Activated CD4-positive, alpha-beta T cell treated with anti-CD3 and anti-CD28 coated beads for 1 hour (primary cell): ENCODE results near the gene PRR23E.

Experiments
- DNase-seq: peaks from one replicate; pipeline ENCODE4 v3.0.0-alpha.2; 2020

PRR23E gene

DNA sequence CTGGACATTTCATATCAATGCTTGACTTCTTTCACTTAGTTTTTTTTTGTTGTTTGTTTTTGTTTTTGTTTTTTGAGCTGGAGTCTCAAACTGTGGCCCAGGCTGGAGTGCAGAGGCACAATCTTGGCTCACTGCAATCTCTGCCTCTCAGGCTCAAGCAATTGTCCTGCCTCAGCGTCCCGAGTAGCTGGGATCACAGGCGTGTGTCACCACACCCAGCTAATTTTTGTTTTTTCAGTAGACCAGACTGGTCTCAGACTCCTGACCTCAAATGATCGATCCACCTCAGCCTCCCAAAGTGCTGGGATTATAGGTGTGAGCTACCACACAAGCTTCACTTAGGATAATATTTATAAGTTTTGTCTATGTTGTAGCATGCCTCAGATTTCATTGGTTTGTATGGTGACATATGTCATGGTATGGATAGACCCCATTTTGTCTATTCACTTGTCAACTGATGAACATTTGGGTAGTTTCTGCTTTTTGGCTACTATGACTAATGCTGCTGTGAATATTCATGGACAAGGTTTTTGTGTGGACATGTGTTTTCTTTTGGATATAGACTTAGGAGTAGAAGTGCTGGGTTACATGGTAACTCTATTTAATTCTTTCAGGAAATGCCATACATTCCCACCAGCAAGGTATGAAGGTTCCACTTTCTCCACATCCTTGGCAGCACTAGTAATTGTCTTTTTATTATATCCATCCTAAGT is 6.8 kb upstream of the PRR23E start:
- no peak for DNase-seq

DNA sequence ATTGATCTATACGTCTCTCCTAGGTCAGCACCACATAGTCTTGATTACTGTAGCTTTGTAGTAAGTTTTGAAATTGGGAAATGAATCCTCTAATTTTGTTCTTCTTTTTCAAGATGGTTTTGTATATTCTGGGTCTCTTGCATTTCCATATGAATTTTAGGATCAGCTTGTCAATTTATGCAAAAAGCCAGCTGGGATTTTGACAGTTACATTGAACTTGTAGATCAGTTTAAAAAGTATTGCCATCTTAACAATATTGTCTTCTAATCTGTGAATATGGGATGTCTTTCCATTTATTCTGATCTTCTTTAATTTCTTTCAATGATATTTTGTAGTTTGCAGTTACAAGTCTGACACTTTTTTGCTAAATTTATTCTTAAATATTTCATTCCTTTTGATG is 5.6 kb upstream of the PRR23E start:
- DNase-seq, result no peak

DNA sequence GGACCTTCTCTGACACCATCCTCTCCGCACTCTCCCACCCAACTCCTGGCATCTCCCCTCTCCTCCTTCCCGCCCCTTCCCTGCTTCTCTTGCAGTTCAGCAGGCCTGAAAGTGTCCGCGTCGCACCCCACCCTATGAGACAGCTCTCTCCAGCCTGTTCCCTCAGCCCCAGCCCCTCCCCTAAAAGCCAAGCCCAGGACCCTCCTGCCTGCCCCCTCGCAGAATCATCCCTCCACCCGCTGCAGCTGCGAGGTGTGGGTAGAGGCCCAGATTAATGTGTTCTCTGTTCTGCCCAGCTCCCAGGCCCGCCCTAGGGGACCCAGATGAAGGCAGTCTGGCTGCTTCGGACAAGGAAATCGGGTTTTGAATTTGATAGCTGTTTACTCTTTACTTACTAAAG is 410 bp downstream of the PRR23E start:
- no peak for DNase-seq

DNA sequence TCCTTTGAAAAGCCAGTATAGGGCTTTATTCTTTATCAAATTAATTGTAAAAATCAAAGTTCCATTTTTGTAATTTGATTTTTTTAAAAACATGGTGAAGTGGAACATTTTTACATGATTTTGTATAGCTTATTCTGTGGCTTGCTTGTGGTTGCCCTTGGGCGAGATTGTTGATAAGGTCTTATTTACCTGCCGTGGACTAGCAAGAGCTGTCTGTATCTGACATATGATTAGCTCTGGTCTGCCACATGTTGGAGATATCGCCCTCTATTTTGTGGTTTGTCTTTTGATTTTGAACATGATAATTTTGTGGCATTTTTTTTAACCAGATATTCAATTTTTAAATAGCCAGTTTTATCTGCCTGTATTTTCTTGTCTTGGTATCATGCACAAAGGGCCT is 844 bp downstream of the PRR23E start:
- DNase-seq, result no peak

DNA sequence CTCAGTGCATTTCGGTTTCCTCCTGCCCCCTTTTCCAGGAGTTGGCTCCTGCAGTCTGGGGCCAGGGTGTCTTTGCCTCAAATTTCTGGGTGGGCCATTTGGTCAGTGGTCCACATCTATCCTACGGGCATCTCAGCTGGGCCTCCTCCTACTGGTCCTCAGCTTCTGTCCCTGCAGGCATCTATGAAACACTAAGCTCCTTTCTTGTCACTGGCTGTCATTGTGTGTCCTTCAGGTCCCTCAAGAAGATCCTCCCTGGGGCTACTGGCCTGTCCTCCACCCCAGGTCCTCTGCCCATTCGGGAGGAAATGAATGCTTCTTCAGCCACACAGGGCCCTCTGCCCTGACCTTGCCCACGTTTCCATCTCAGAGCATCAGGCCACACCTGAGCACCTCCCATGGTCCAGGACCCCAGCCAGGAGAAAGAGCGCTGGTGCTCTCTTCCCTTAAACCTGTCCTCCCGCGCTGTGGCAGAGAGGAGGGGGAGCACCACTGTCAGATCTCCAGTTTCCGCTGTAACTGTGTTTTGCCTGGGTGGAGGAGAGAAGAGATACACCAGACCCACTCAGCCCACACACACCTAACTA is 1.8 kb downstream of the PRR23E start:
- DNase-seq, result no peak

DNA sequence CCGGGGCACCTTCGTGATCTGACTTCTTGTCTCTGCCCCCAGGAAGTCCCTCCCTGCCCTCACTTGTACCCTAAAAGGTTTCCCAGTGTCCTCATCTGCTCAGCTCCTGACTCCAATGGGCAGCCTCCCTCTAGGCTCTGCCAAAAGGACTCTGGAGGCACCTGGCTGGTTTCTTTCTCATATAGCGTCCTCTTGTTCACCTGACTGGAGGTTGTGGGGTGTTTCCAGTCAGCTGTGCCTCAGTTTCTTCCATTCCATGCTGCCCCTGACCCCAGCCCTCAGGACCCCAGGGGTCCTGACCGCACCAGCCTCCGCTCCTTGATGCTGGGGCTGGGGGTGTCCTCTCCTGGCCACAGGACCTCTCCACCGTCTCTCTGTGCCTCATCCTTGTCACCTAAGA is 2.5 kb downstream of the PRR23E start:
- no peak for DNase-seq

DNA sequence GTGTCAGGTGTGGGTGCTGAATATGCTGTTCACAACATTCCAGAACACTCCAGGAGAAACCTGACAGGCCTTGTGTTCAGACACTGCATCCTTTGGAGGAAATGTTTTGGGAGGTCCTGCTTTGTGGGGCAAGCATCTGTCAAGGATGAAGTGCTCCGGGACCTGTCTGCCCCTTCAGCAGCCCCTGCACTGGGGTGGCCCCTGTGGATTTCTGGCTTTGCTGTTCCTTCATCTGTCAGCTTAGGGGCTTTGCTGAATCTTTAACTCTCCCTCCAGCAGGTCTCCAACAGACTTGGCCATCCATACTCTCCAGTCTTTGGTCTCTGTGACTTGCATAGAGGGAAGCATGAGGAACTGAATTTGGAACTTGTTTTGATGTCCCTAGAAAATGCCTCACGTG is 3.1 kb downstream of the PRR23E start:
- no peak for DNase-seq

DNA sequence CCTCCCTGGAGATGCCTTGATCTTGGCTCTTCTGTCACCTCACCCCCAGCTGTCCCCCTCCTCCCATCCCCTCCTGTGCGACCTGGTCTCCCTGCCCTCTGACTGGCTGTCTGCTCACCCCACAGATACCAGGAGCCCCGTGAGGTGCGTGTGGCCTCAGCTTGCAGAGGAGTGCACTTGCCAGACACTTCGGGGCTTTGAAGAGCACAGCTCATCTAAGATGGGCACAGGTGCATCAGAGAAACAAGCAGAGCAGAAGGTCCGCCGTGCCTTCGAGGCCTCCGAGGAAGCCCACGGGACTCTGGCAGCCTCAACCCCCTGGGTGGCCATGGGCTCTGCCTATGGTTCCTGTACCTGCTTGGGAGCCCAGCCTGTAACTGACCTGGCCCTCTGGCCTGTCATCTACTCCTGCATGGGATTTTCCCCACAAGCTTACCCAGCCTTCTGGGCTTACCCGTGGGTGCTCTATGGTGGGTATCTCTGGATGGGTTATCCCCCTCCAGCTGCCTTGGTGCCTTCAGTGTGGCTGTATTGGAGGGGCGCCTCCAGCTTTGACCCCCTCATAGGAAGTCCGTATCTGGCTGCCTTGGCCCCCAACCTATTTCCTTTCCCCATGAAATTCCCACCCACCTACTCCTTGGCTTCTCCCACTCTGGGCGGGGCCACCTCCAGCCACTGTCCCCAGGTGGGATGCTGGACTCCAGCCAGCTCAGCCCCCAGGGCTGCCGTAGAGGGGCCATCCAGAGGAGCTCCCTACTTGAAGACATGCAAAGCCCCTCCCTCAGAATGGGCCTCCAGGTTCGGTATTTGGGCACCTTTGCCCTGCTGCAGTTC is 3.8 kb downstream of the PRR23E start:
- no peak for DNase-seq

DNA sequence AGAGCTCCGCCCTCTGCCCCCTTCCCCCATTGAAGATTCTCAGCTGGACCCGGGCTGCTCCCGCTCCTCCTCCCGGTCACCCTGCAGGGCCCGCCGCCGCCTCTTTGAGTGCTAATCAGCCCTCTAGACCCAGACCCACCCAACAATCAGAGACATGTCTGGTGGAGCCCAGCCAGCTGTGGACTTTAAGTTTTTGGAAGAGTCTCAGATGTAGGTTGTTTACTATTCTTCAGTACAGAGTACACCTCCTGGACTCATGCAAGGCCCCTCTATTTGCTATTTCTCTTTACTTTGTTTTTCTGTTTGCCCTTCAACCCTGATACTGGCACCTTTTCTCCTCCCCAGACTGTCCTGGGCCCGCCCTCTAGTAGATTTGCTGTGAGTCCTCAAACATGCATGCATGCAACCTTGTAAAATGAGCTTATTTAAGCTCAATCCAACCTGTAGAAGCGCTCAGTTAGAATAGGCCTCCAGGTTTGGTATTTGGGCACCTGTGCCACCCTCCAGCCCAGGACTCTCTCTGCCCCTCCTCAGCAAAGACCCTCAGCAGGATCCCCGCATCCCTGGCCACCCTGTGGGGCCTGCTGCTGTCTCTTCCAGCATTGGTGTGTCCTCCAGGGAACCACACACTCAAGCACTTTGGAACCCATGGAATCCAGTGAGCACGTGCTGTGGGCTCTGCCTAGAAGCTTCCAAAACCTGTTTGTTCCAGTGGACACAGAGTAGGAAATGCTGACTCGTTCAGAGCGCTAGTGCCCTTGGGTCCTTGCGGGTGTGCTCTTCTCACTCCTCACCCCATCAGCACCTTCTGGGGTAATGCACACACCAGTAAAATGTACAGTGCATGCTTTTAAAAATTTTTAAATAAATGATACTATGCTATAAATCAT is 4.6 kb downstream of the PRR23E start:
- no peak for DNase-seq

DNA sequence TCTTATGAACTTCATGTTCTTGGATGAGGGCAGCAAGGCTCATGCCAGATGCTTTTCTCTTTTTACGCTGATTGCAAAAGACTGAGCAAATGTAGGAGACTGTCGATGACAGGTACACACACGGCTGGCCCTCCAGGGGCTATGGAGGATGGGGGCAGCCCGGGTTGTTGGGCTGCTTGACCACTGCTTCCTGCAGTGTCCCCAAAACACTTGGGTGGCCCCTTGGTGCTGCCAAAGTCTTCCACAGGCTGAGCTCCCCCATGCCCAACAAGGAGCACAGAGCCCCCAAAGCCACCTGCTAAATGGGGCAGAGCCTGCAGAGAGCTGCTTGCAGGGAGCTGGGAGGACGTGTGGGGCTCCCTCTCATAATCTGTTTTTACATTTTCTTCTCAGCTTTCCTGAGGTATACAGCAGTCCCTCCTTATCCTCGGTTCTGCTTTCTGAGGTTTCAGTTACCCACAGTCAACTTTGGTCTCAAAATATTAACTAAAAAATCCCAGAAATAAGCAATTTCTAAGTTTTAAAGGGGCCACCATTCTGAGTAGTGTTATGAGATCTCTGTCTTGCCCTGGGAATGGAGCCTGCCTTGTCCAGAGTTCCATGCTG is 7.3 kb downstream of the PRR23E start:
- no peak for DNase-seq

DNA sequence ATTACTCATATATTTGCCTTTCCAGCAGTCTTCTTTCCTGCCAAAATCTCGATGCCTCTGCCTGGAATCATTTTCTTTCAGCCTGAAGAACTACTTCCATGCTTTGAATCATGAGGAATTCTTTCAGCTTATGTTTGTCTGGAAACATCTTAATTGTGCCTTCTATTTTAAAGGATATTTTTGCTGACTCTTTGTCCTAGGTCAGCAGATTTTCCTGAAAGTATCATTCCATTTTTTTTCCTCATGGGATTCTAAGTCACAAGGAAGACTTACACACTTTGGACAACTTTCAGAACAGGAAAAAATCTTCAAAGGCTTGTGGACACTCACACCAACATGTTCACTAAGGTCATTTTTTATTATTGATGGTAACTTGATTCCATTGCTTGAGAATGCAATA is 10.1 kb downstream of the PRR23E start:
- no peak for DNase-seq

DNA sequence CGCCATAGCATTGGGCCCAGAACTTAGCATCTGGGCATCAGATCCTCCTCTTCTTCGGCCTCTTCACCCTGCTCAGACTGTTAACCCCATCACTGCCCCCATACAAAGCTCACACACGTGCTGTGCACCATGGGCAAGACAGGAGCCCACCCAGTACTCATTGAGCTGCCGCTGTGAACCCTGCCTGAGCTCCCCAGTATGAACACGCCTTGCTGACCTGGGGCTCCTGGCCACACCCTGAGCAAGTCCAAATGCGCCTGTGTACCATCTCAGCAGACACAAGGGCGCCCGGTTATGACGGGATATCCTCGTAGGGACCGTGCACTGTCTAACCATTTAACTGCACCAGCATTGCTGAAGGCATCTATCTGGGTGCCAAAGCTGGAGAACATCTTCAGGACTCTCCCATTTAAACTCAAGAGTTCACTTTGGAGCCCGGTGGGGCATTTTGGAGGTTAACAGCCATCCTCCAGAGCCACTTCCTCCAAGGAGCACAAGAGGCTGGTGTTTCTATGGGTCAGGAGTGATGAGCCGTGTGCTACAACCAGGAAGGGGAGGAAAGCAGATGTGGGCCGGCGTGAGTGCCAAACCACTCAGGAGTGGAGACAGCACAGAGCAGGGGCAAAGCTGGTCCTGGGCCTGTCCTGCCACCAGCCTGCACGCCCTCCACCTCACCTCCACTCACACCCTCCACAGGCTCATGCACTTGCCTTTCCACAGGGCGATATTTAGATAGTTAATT is 12.1 kb downstream of the PRR23E start:
- DNase-seq, result no peak

DNA sequence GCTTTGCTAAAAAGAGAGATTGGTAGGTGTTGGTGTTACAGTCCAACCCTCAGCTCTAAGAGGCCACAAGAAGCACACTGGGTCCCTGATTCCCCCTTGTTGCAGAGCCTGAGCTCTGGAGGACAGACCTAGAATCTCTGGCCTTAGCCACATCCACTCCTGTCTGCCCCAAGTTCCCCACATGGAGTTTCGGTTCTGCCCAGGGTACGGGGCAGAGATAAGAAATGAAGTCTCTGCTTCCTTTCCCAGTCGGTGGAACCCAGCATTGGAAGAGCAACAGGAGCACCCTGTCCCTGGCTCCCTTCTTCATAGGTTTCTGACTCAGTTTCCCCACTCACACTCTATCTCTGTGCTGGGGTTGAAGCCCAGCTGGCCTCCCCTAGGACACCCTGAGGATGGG is 13.2 kb downstream of the PRR23E start:
- DNase-seq, result no peak

DNA sequence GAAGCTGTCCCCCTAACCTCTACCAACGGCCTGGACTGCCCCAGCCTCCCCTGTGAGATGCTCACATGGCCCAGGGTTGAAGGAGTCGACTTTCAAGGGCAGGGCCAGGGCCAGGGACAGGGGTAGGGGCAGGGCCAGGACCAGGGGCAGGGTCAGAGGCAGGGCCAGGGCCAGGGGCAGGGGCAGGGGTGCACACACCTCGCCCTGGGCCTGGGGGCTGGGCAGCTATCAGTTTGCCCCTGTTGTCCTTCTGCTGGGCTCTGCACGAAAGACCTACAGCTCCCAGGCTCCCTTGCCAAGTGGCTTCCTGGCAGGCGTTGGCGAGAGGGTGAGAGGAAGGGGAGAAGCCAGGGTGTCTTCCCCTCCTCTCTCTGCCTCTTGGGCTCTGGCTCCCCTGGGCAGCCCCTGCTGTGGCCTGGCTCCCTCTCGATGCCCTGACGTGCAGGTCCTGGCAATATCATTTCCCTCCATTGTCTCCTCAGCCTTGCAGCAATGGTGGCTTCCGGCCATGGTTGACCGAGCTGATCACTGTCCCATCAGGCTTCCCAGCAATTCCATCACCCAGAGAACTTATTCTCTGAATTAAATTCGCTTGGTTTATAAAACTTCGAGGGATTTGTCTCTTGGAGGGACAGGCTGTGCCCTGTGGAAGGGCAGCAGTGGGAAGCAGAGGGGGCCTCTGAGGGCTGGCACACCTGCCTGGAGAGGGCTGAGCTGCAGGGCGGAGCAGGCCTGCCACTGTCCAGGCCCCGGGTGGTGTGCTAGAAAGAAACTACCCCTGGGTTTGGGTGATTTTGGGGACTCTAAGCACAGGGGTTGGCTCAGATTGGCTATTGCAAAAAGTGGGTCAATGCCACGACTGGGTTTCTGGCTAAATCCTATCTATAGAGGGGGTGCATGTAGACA is 13.9 kb downstream of the PRR23E start:
- no peak for DNase-seq

DNA sequence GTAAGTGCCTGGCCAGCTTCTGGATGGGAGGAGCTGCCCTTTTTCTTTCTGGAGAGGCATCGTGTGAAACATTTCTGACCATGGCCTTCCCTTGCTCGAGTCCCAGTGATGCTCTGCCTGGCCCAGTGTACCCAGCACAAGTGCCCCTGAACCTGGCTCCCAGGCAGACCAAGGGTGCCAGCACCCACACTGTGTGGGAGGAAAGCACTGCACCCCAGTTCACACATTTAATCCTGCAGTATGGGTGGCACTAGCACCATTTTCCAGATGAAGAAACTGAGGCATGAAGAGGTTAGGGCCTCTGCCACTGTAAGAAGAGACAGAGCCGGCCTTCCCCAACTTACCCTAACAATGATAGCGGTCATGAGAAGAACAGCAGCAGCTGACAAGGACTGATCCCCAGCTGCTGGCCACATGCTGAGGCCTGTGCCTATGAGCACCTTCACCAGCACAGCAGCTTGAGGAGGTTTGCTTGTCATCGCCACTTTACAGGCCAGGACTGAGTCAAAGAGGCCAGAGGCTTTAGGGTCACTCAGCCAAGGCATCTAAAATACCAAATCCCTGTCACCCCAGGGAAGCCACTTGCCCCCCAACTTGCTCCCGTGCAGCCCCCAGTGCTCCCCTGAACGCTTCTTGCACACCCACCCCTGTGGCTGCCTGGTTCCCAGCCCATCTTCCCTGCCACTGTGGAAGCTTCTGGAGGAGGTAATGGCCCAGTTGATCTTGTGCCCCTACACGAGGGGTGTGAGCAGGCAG is 15.0 kb downstream of the PRR23E start:
- DNase-seq, result no peak

DNA sequence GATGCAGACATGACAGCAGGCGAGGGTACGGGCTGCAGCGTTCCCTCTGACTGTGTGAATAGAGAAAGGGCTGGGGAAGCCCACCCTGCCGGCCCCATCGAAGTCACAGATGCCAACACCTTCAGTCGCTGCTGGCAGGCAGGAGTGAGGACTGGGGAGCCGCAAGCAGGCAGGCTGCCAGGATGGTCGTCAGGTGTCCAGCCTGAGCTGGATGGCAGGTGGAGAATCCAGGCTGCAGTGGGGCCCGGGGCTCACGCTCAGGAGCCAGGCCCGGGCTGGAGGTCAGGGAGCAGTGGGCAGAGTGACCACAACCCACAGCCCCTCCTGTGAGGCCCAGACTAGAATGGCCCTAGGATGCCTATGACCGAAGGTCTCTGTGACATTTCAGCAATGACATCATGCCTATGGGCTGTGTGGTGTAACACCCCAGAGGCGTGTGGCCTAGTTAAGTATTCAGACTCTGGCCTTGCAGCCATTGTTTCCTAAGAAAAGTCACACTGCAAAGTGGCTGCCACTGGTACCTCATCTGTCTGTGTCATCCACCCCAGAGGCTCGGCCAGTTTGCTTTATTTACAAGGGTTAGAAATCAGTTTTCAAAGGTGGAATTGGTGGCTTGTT is 15.7 kb downstream of the PRR23E start:
- no peak for DNase-seq

DNA sequence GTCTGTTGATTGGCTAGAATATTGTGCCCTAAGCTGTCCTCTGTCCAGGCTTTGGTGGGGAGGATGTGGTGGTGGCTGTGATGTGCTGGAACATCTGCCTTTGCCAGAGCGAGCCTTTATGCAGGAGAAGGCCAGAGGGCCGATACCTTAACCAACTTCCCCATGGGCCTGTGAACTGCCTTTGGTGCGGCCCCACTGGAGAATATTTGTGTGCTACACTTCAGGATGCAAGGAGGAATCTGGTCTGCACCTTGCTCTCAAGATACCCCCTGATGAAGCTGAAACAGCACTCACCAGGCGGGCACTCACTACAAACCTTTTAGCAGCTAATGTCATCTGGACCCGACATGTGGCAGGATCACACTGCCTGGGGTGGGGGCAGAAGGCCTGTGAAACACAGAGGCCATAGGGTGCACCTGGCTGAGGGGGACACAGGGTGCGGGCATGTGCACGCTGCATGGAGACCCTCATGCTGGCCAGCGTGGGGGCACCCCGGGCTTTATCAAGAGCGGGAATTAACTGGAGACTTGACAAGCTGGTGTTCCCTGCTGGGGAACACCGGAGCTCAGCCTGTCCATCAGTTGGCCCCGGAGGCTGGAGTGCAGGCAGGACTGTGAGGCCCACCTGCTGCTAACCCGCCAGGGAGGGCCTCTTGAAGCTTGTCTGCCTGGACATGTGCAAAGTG is 16.4 kb downstream of the PRR23E start:
- no peak for DNase-seq

DNA sequence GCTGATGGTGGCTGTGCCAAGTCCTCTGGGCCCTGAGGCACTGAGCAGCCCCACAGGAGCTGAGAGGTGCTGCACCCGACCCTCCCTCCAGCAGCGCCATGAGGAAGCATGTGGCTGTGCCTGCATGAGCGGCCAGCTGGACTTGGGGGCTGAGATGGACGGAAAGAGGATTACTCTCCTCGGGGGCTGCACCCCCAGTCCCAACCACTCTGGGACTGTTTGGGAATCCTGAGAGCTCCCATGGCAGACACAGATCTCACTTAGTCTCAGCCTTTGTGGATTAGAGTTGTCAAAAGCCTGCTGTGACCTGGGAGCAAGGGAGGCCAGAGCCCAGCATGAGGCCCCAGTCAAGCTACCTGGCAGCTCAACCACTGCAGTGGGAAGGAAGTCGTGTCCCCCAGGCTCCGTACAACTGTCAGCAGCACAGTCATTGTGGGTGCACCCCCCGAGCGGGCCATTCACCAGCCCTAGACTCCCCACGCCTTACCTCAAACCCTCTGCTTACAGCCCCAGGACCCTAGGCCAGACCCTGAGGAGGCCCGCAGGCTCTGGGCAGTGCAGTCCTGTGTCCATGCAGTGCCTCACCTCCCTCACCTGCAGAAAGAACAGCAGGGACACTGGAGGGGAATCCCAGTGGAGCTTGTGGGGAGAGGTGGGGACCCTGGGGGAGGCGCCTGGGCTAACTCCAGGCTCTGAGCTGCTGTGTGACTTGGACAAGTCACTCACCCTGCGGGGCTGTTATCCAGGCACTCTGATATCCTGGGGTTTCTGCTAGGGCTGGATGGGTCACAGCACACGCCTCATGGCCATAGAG is 17.1 kb downstream of the PRR23E start:
- DNase-seq, result no peak
